HCT116 (cell line): ENCODE results near the gene CIP2A. TPM values are rescaled to one million over a fixed set of nuclear protein-coding genes. Genes with fewer than 3 reads are reported as not detected.

Source experiments
- ATAC-seq: fragments of 200-7000 bp; cut with Tn5 transposase; 2 replicates; pipeline ENCODE4 v1.9.1; 2020; ENCODE audit warnings: mild to moderate bottlenecking, moderate library complexity
- BruUV-seq: library from RNA; stranded (reverse); fragments of 400-500 nt; replicated peaks from 2 replicates; lab custom pipeline; 2021; lab: Mats Ljungman, UMichigan
- CTCF ChIA-PET: fragments of 300-600 bp; sonication (Branson Sonifier 250); formaldehyde crosslinking; loops from one replicate; lab custom pipeline; 2021; ENCODE audit warnings: antibody characterized with exemption; lab: Charles Lee
- POLR2A ChIA-PET: fragments of 300-600, 350-600 bp; sonication (Branson Sonifier 250); formaldehyde crosslinking; loops from one replicate; lab custom pipeline; 2021; ENCODE audit warnings: antibody characterized with exemption; lab: Charles Lee
- RAD21 ChIA-PET, 2 experiments: fragments of 300-600 bp; sonication (Branson Sonifier 250); formaldehyde crosslinking; loops; one replicate each; lab custom pipeline; 2023; ENCODE audit warnings: low total read pairs in 2 of 2; ENCODE audit not compliant: uncharacterized antibody in 2 of 2, unreplicated experiment in 2 of 2, low non-redundant PET in 1 of 2; lab: Charles Lee
- DNase-seq: peaks from one replicate; pipeline ENCODE4 v3.0.0-alpha.2; 2010; ENCODE audit warnings: low read depth, low spot score
- H2AFZ ChIP-seq: fragments of 200-600 bp; shearing (Covaris generic), sonication (generic); 2 replicates; pipeline ENCODE4 v1.6.1; 2017; ENCODE audit warnings: low read depth, mixed run types, mixed read lengths, antibody characterized with exemption, low read length; ENCODE audit not compliant: poor library complexity, severe bottlenecking
- H3K27ac ChIP-seq: 2 replicates; pipeline ENCODE4 v1.5.1; 2012; ENCODE audit warnings: low read depth, low read length
- H3K27me3 ChIP-seq: fragments of 200-600 bp; sonication (generic); 2 replicates; pipeline ENCODE4 v1.6.1; 2016; ENCODE audit warnings: mixed run types, low read length, mixed read lengths; ENCODE audit not compliant: insufficient read depth
- H3K36me3 ChIP-seq, 2 experiments: fragments of 200-500 bp in 1 of 2; fragments of 200-600 bp in 1 of 2; sonication (Bioruptor generic) in 1 of 2; sonication (generic) in 1 of 2; 2 replicates each; pipeline versions ENCODE4 v1.5.1 to v1.6.1; 2014 to 2016; ENCODE audit warnings: low read length in 2 of 2, inconsistent platforms in 1 of 2, mixed read lengths in 1 of 2, mixed run types in 1 of 2; ENCODE audit not compliant: insufficient read depth in 2 of 2, control insufficient read depth in 1 of 2
- H3K4me1 ChIP-seq, 2 experiments: fragments of 200-600 bp in 1 of 2; sonication (generic) in 1 of 2; 2 replicates each; pipeline versions ENCODE4 v1.5.1 to v1.6.1; 2012 to 2017; ENCODE audit warnings: low read length in 2 of 2, inconsistent platforms in 1 of 2, mild to moderate bottlenecking in 1 of 2, mixed read lengths in 1 of 2, mixed run types in 1 of 2, moderate library complexity in 1 of 2; ENCODE audit not compliant: insufficient read depth in 2 of 2, control insufficient read depth in 1 of 2
- H3K4me2 ChIP-seq: fragments of 200-600 bp; sonication (generic); 2 replicates; pipeline ENCODE4 v1.6.1; 2017; ENCODE audit warnings: mixed run types, low read length, mixed read lengths
- H3K4me3 ChIP-seq, 2 experiments: fragments of 200-600 bp in 1 of 2; sonication (generic) in 1 of 2; replicated peaks in 1 of 2; 2 replicates each; pipeline ENCODE4 v1.5.1; 2011 to 2016; ENCODE audit warnings: low read length in 2 of 2, control low read depth in 1 of 2, low read depth in 1 of 2, mild to moderate bottlenecking in 1 of 2, mixed read lengths in 1 of 2, mixed run types in 1 of 2
- H3K79me2 ChIP-seq: fragments of 200-600 bp; sonication (generic); 2 replicates; pipeline ENCODE4 v1.6.1; 2017; ENCODE audit warnings: mild to moderate bottlenecking, mixed run types, low read length, moderate library complexity, mixed read lengths; ENCODE audit not compliant: insufficient read depth
- H3K9ac ChIP-seq: fragments of 200-600 bp; sonication (generic); 2 replicates; pipeline ENCODE4 v1.6.1; 2016; ENCODE audit warnings: low read length, mixed read lengths
- H3K9me2 ChIP-seq: fragments of 200-600 bp; sonication (generic), shearing (Covaris generic); 2 replicates; pipeline ENCODE4 v1.6.1; 2017; ENCODE audit warnings: mixed run types, mild to moderate bottlenecking, moderate library complexity; ENCODE audit not compliant: insufficient read depth
- H3K9me3 ChIP-seq, 2 experiments: fragments of 200-500 bp in 1 of 2; fragments of 200-600 bp in 1 of 2; sonication (Bioruptor generic) in 1 of 2; sonication (generic) in 1 of 2; 2 replicates each; pipeline ENCODE4 v1.6.1; 2014 to 2017; ENCODE audit warnings: low read length in 2 of 2, mixed read lengths in 2 of 2, inconsistent platforms in 1 of 2, low read depth in 1 of 2, mild to moderate bottlenecking in 1 of 2, mixed run types in 1 of 2, moderate library complexity in 1 of 2; ENCODE audit not compliant: control insufficient read depth in 1 of 2, insufficient read depth in 1 of 2
- H4K20me1 ChIP-seq: fragments of 200-600 bp; sonication (generic), shearing (Covaris generic); 2 replicates; pipeline ENCODE4 v1.6.1; 2017; ENCODE audit warnings: mixed run types, mild to moderate bottlenecking, moderate library complexity; ENCODE audit not compliant: insufficient read depth
- ATF3 ChIP-seq: IDR thresholded peaks from 2 replicates; pipeline ENCODE4 v1.6.1; 2012
- EGR1 ChIP-seq: IDR thresholded peaks from 2 replicates; pipeline ENCODE4 v1.6.1; 2012; ENCODE audit warnings: low read depth
- EZH2phosphoT487 ChIP-seq: fragments of 200-600 bp; IDR thresholded peaks from 2 replicates; pipeline ENCODE4 v1.6.1; 2018; ENCODE audit warnings: antibody characterized with exemption, borderline replicate concordance
- MAX ChIP-seq: IDR thresholded peaks from 2 replicates; pipeline ENCODE4 v1.6.1; 2012
- SIN3A ChIP-seq: IDR thresholded peaks from 2 replicates; pipeline ENCODE4 v1.6.1; 2012; ENCODE audit warnings: low read depth
- SRF ChIP-seq: IDR thresholded peaks from 2 replicates; pipeline ENCODE4 v1.6.1; 2012; ENCODE audit warnings: low read depth
- YY1 ChIP-seq: IDR thresholded peaks from 2 replicates; pipeline ENCODE4 v1.6.1; 2011; ENCODE audit warnings: low read length, low read depth, moderate library complexity, mild to moderate bottlenecking; ENCODE audit not compliant: insufficient replicate concordance; ENCODE audit errors: extremely low read depth
- intact Hi-C: fragments of 100-400 bp; cut with micrococcal nuclease; formaldehyde crosslinking; loops from 2 replicates; pipeline ENCODE4 v1.10.0; 2022
- total RNA-seq: library from RNA; stranded (reverse); gene quantifications from one replicate; pipeline ENCODE4 v1.2.1, GENCODE V29; 2021; ENCODE audit not compliant: unreplicated experiment
- TF ChIP-seq, protein P1 (sequence below): IDR thresholded peaks from 2 replicates; pipeline ENCODE4 v1.6.1; 2012; ENCODE audit warnings: low read depth

Gene CIP2A
- total RNA-seq, 1 experiment from 2014 or later, result 41.6 TPM

- TF ChIP-seq SRF (no peak), YY1 (no peak), EZH2phosphoT487 (no peak), MAX (no peak), SIN3A (no peak)
- DNase-seq, result no peak
- H3K9ac ChIP-seq, result no peak overlapping the region
- H3K4me1 ChIP-seq, result no peaks in the 10 kb centered on the region
- H3K79me2 ChIP-seq, result no peaks in the 10 kb centered on the region
- no peaks in the 10 kb centered on the region for H4K20me1 ChIP-seq
- no peaks in the 10 kb centered on the region for H3K9me2 ChIP-seq
- POLR2A ChIA-PET, result no interaction called here
- intact Hi-C loops, result no loop called here
- no TSS peak for BruUV-seq
- no peaks in the 10 kb centered on the region for H3K27me3 ChIP-seq
- CTCF ChIA-PET, result no interaction called here
- H3K27ac ChIP-seq, result no peak overlapping the region
- H3K36me3 ChIP-seq, result no peaks in the 10 kb centered on the region
- H3K4me2 ChIP-seq, result no peak overlapping the region
- H3K4me3 ChIP-seq, result no peak overlapping the region
- no peak for ATAC-seq
- no peaks in the 10 kb centered on the region for H3K9me3 ChIP-seq
- H2AFZ ChIP-seq, result no peak overlapping the region
- RAD21 ChIA-PET, result no interaction called here
Measured at GRCh38 chr3:108525971-108526370, 63.3 kb downstream of the CIP2A start.

DNA sequence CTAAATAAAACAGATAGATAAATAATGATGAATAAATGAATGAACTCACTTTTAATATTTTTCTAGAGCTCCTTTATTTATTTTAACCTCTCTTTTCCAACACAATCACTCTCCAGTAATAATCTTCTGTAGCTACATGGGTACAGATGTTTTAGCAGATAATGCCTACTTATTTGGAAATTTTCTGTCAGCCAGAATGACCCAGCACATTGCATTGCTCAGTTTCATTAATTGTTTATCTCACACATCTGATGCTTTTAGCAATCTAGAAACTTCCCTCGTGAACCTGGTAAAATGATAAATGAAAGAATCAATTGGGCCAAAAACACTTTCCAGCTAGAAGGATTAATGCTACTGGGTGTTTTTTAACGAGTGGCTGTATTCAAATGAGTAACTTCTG lies 64.0 kb downstream of the CIP2A start:
- TF ChIP-seq ATF3 (no peak), EGR1 (no peak)
- TF ChIP-seq, protein P1, sequence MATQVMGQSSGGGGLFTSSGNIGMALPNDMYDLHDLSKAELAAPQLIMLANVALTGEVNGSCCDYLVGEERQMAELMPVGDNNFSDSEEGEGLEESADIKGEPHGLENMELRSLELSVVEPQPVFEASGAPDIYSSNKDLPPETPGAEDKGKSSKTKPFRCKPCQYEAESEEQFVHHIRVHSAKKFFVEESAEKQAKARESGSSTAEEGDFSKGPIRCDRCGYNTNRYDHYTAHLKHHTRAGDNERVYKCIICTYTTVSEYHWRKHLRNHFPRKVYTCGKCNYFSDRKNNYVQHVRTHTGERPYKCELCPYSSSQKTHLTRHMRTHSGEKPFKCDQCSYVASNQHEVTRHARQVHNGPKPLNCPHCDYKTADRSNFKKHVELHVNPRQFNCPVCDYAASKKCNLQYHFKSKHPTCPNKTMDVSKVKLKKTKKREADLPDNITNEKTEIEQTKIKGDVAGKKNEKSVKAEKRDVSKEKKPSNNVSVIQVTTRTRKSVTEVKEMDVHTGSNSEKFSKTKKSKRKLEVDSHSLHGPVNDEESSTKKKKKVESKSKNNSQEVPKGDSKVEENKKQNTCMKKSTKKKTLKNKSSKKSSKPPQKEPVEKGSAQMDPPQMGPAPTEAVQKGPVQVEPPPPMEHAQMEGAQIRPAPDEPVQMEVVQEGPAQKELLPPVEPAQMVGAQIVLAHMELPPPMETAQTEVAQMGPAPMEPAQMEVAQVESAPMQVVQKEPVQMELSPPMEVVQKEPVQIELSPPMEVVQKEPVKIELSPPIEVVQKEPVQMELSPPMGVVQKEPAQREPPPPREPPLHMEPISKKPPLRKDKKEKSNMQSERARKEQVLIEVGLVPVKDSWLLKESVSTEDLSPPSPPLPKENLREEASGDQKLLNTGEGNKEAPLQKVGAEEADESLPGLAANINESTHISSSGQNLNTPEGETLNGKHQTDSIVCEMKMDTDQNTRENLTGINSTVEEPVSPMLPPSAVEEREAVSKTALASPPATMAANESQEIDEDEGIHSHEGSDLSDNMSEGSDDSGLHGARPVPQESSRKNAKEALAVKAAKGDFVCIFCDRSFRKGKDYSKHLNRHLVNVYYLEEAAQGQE, result no peak
- ChIA-PET POLR2A (no interaction called here), RAD21 (no interaction called here), CTCF (no interaction called here)
- no peaks in the 10 kb centered on the region for H3K9me3 ChIP-seq
- no peaks in the 10 kb centered on the region for H4K20me1 ChIP-seq
- H3K27ac ChIP-seq, result no peak overlapping the region
- H3K4me3 ChIP-seq, result no peak overlapping the region
- no peaks in the 10 kb centered on the region for H3K79me2 ChIP-seq
- H3K27me3 ChIP-seq, result no peaks in the 10 kb centered on the region
- ATAC-seq, result no peak
- H3K9ac ChIP-seq, result no peak overlapping the region
- no peaks in the 10 kb centered on the region for H3K36me3 ChIP-seq
- no peak overlapping the region for H3K4me2 ChIP-seq
- BruUV-seq, result no TSS peak
- no peaks in the 10 kb centered on the region for H3K4me1 ChIP-seq
- no peaks in the 10 kb centered on the region for H3K9me2 ChIP-seq
- intact Hi-C loops, result no loop called here
- no peak overlapping the region for H2AFZ ChIP-seq
- DNase-seq, result no peak
